HEK293 (cell line): ENCODE measurements around the gene GALNT15.

ENCODE experiments used
- CTCF ChIA-PET: fragments of 350-600 bp; formaldehyde crosslinking; extraction: SDS; loops from one replicate; lab custom pipeline; 2021; ENCODE audit warnings: antibody characterized with exemption; lab: Yijun Ruan, JAX
- POLR2A ChIA-PET: fragments of 300-600 bp; formaldehyde crosslinking; extraction: SDS; loops from one replicate; lab custom pipeline; 2020; ENCODE audit warnings: antibody characterized with exemption, inconsistent platforms; lab: Yijun Ruan, JAX
- H3K27ac ChIP-seq: fragments of 200-500 bp; sonication (Bioruptor generic); 2 replicates; pipeline ENCODE4 v1.5.1; 2014; ENCODE audit warnings: low read depth, low read length, control low read depth, inconsistent platforms; ENCODE audit errors: extremely low read depth
- H3K36me3 ChIP-seq, 2 experiments: fragments of 200-500 bp in 1 of 2; sonication (Bioruptor generic) in 1 of 2; 1 replicate in 1 of 2; 2 replicates in 1 of 2; pipeline ENCODE4 v1.5.1; 2014 to 2017; ENCODE audit warnings: inconsistent platforms in 2 of 2, low read length in 2 of 2; ENCODE audit not compliant: control insufficient read depth in 2 of 2, insufficient read depth in 1 of 2
- H3K4me1 ChIP-seq: fragments of 200-500 bp; sonication (Bioruptor generic); 2 replicates; pipeline ENCODE4 v1.5.1; 2014; ENCODE audit warnings: mild to moderate bottlenecking, low read length, inconsistent platforms; ENCODE audit not compliant: control insufficient read depth, insufficient read depth
- H3K4me3 ChIP-seq: 2 replicates; pipeline ENCODE4 v1.5.1; 2011; ENCODE audit warnings: low read depth, mild to moderate bottlenecking, control low read depth, low read length, moderate library complexity
- H3K9me3 ChIP-seq: fragments of 200-500 bp; sonication (Bioruptor generic); 2 replicates; pipeline ENCODE4 v1.5.1; 2014; ENCODE audit warnings: low read depth, low read length, inconsistent platforms; ENCODE audit not compliant: control insufficient read depth, insufficient read depth
- GLI2 ChIP-seq: fragments of 450-650 bp; formaldehyde crosslinking; IDR thresholded peaks from 2 replicates; pipeline ENCODE4; 2017; ENCODE audit warnings: missing biosample characterization, missing genetic modification characterization, low read depth, borderline replicate concordance
- GLIS1 ChIP-seq: fragments of 450-650 bp; formaldehyde crosslinking; IDR thresholded peaks from 2 replicates; pipeline ENCODE4 v1.5.1; 2016; ENCODE audit warnings: missing biosample characterization, missing genetic modification characterization
- HOXA7 ChIP-seq: sonication (generic); formaldehyde crosslinking; IDR thresholded peaks from 2 replicates; pipeline ENCODE4 v1.8.1; 2022; ENCODE audit warnings: missing genetic modification reagents, borderline replicate concordance
- HOXC10 ChIP-seq: sonication (generic); formaldehyde crosslinking; IDR thresholded peaks from 2 replicates; pipeline ENCODE4 v1.8.1; 2023; ENCODE audit warnings: mild to moderate bottlenecking, missing genetic modification reagents
- KLF8 ChIP-seq: fragments of 450-650 bp; formaldehyde crosslinking; IDR thresholded peaks from 2 replicates; pipeline ENCODE4 v1.5.1; 2016; ENCODE audit warnings: missing biosample characterization, missing genetic modification characterization
- OVOL3 ChIP-seq: fragments of 450-650 bp; formaldehyde crosslinking; IDR thresholded peaks from 2 replicates; pipeline ENCODE4 v1.5.1; 2016; ENCODE audit warnings: missing biosample characterization, missing genetic modification characterization
- ZBTB6 ChIP-seq: fragments of 450-650 bp; formaldehyde crosslinking; IDR thresholded peaks from 2 replicates; pipeline ENCODE4 v1.5.1; 2017; ENCODE audit warnings: missing biosample characterization, missing genetic modification characterization
- ZNF133 ChIP-seq: fragments of 450-650 bp; formaldehyde crosslinking; IDR thresholded peaks from 2 replicates; pipeline ENCODE4 v1.5.1; 2016; ENCODE audit warnings: missing biosample characterization, missing genetic modification characterization
- ZNF146 ChIP-seq: fragments of 450-650 bp; formaldehyde crosslinking; IDR thresholded peaks from 2 replicates; pipeline ENCODE4 v1.5.1; 2016; ENCODE audit warnings: missing biosample characterization, missing genetic modification characterization
- ZNF155 ChIP-seq: fragments of 450-650 bp; formaldehyde crosslinking; IDR thresholded peaks from 2 replicates; pipeline ENCODE4 v1.5.1; 2016; ENCODE audit warnings: missing biosample characterization, missing genetic modification characterization
- ZNF16 ChIP-seq: fragments of 450-650 bp; formaldehyde crosslinking; IDR thresholded peaks from 2 replicates; pipeline ENCODE4 v1.5.1; 2016; ENCODE audit warnings: low read depth, missing biosample characterization, missing genetic modification characterization
- ZNF37A ChIP-seq: fragments of 450-650 bp; IDR thresholded peaks from 2 replicates; pipeline ENCODE4 v1.5.1; 2018; ENCODE audit warnings: missing biosample characterization, missing genetic modification characterization
- ZNF423 ChIP-seq: fragments of 450-650 bp; formaldehyde crosslinking; IDR thresholded peaks from 2 replicates; pipeline ENCODE4 v1.5.1; 2016; ENCODE audit warnings: missing biosample characterization, missing genetic modification characterization
- ZNF571 ChIP-seq: fragments of 450-650 bp; formaldehyde crosslinking; IDR thresholded peaks from 2 replicates; pipeline ENCODE4 v1.5.0; 2017; ENCODE audit warnings: missing biosample characterization, missing genetic modification characterization
- ZNF596 ChIP-seq: fragments of 450-650 bp; IDR thresholded peaks from 2 replicates; pipeline ENCODE4 v1.5.0; 2018; ENCODE audit warnings: missing biosample characterization, mild to moderate bottlenecking, missing genetic modification characterization, moderate library complexity
- ZNF600 ChIP-seq: fragments of 450-650 bp; formaldehyde crosslinking; IDR thresholded peaks from 2 replicates; pipeline ENCODE4 v1.5.1; 2016; ENCODE audit warnings: missing biosample characterization, missing genetic modification characterization
- ZNF664 ChIP-seq: fragments of 450-650 bp; formaldehyde crosslinking; IDR thresholded peaks from 2 replicates; pipeline ENCODE4 v1.5.1; 2016; ENCODE audit warnings: missing biosample characterization, missing genetic modification characterization
- ZNF704 ChIP-seq: fragments of 450-650 bp; formaldehyde crosslinking; IDR thresholded peaks from 2 replicates; pipeline ENCODE4 v1.5.1; 2016; ENCODE audit warnings: missing biosample characterization, missing genetic modification characterization
- ZNF747 ChIP-seq: fragments of 450-650 bp; formaldehyde crosslinking; IDR thresholded peaks from 2 replicates; pipeline ENCODE4 v1.5.1; 2016; ENCODE audit warnings: missing biosample characterization, missing genetic modification characterization
- ZNF776 ChIP-seq: fragments of 450-650 bp; formaldehyde crosslinking; IDR thresholded peaks from 2 replicates; pipeline ENCODE4 v1.5.0; 2017; ENCODE audit warnings: missing biosample characterization, missing genetic modification characterization, borderline replicate concordance
- ZNF777 ChIP-seq: fragments of 450-650 bp; formaldehyde crosslinking; IDR thresholded peaks from 2 replicates; pipeline ENCODE4 v1.5.1; 2017; ENCODE audit warnings: missing biosample characterization, missing genetic modification characterization, borderline replicate concordance
- ZNF843 ChIP-seq: fragments of 450-650 bp; formaldehyde crosslinking; IDR thresholded peaks from 2 replicates; pipeline ENCODE4 v1.5.1; 2016; ENCODE audit warnings: missing biosample characterization, missing genetic modification characterization

GALNT15 gene

GRCh38 chr3:16145176-16145575 is 29.3 kb upstream of the GALNT15 start (continued):
- no peak for TF ChIP-seq KLF8
- no peak for TF ChIP-seq HOXA7
- TF ChIP-seq ZNF423 (tag by site-specific recombination) = no peak
- no peak for TF ChIP-seq ZNF747
- no peak for TF ChIP-seq GLI2 (tag by site-specific recombination)

GRCh38 chr3:16146015-16146730 is 28.3 kb upstream of the GALNT15 start:
- Histone ChIP-seq H3K4me3 (no peak overlapping the region), H3K4me1 (peaks cover 24% of the 10 kb centered on the region), H3K36me3 (no peaks in the 10 kb centered on the region), H3K9me3 (no peaks in the 10 kb centered on the region), H3K27ac (no peak overlapping the region)
- POLR2A ChIA-PET = no interaction called here
- CTCF ChIA-PET = interaction anchor here (0.9 to 1.1 kb wide), 2 partner anchors 97 to 102 kb away, joined by 3 to 5 read pairs; no protein-coding TSS in a partner anchor
- TF ChIP-seq GLIS1 (tag by site-specific recombination) (peak; percentile 82), ZNF777 (no peak)

GRCh38 chr3:16147220-16147994 is 27.1 kb upstream of the GALNT15 start:
- Histone ChIP-seq H3K36me3 (no peaks in the 10 kb centered on the region), H3K27ac (no peak overlapping the region), H3K9me3 (no peaks in the 10 kb centered on the region), H3K4me3 (no peak overlapping the region), H3K4me1 (peaks cover 24% of the 10 kb centered on the region)
- TF ChIP-seq ZNF155 (tag by site-specific recombination) (no peak), ZBTB6 (tag by site-specific recombination) (no peak), ZNF146 (tag by site-specific recombination) (no peak)
- ChIA-PET POLR2A (no interaction called here), CTCF (interaction anchor here (0.9 to 1.5 kb wide), 3 partner anchors 14 to 98 kb away, joined by 3 to 4 read pairs (median 3); no protein-coding TSS in a partner anchor)

GRCh38 chr3:16148213-16148612 is 26.3 kb upstream of the GALNT15 start:
- Histone ChIP-seq H3K4me1 (peaks cover 21% of the 10 kb centered on the region), H3K4me3 (no peak overlapping the region), H3K36me3 (no peaks in the 10 kb centered on the region), H3K9me3 (no peaks in the 10 kb centered on the region), H3K27ac (peak overlapping the region; percentile 45; the same call in 1 of the 2 replicates)
- POLR2A ChIA-PET = interaction anchor here (0.6 kb wide), 1 partner anchor 99 kb away, joined by 3 read pairs; no protein-coding TSS in a partner anchor
- TF ChIP-seq ZNF776 (tag by site-specific recombination) = no peak
- no peak for TF ChIP-seq ZNF133 (tag by site-specific recombination)
- no peak for TF ChIP-seq ZNF843 (tag by site-specific recombination)
- no peak for TF ChIP-seq ZNF571 (tag by site-specific recombination)
- no peak for TF ChIP-seq ZNF596 (tag by site-specific recombination)
- TF ChIP-seq ZNF704 (tag by site-specific recombination) = no peak
- no peak for TF ChIP-seq ZNF600 (tag by site-specific recombination)
- no peak for TF ChIP-seq HOXC10
- no peak for TF ChIP-seq ZNF664 (tag by site-specific recombination)
- no peak for TF ChIP-seq KLF8
- no peak for TF ChIP-seq ZNF37A
- no peak for TF ChIP-seq ZNF16 (tag by site-specific recombination)
- no peak for TF ChIP-seq GLI2 (tag by site-specific recombination)
- TF ChIP-seq OVOL3 = no peak
- CTCF ChIA-PET = interaction anchor here (0.6 to 1.5 kb wide), 3 partner anchors 15 to 97 kb away, joined by 3 to 4 read pairs (median 3); no protein-coding TSS in a partner anchor
